HepG2 (cell line): ENCODE measurements around the gene SH2B2. TPM values are rescaled to one million over a fixed set of nuclear protein-coding genes. Genes with fewer than 3 reads are reported as not detected.

Source experiments
- ETV6 ChIP-seq: sonication (generic); formaldehyde crosslinking; conservative IDR thresholded peaks from 2 replicates; pipeline ENCODE4 v1.4.0; 2020; ENCODE audit warnings: missing genetic modification reagents
- HOXA3 ChIP-seq: sonication (generic); formaldehyde crosslinking; IDR thresholded peaks from 2 replicates; pipeline ENCODE4 v1.5.0; 2020; ENCODE audit warnings: missing genetic modification reagents
- KAT2B ChIP-seq: fragments of 150-350 bp; IDR thresholded peaks from 2 replicates; pipeline ENCODE4 v1.6.1; 2014; ENCODE audit warnings: low read depth, low read length, borderline replicate concordance
- KDM2A ChIP-seq: sonication (generic); formaldehyde crosslinking; IDR thresholded peaks from 2 replicates; pipeline ENCODE4 v1.4.0; 2020; ENCODE audit warnings: low read depth, missing genetic modification reagents, borderline replicate concordance
- KLF16 ChIP-seq, 2 experiments: sonication (generic) in 1 of 2; formaldehyde crosslinking in 1 of 2; IDR thresholded peaks; 2 replicates each; pipeline versions ENCODE4 v1.6.1 to v1.8.0; 2016 to 2023; ENCODE audit warnings: missing genetic modification reagents in 2 of 2, missing compliant biosample characterization in 1 of 2
- MTF2 ChIP-seq: sonication (generic); formaldehyde crosslinking; IDR thresholded peaks from 2 replicates; pipeline ENCODE4 v1.5.0; 2020; ENCODE audit warnings: missing genetic modification reagents, borderline replicate concordance
- NONO ChIP-seq, 2 experiments: fragments of 450-650 bp in 1 of 2; sonication (generic) in 1 of 2; formaldehyde crosslinking in 1 of 2; IDR thresholded peaks in 1 of 2; conservative IDR thresholded peaks in 1 of 2; 2 replicates each; pipeline versions ENCODE4 v1.6.1 to v1.8.0; 2017 to 2022; ENCODE audit warnings: mild to moderate bottlenecking in 1 of 2, missing genetic modification reagents in 1 of 2, moderate library complexity in 1 of 2
- RFX5 ChIP-seq: IDR thresholded peaks from 2 replicates; pipeline ENCODE4 v1.6.1; 2011; ENCODE audit warnings: low read depth, low read length, improper control_type of control experiment
- RNF2 ChIP-seq: fragments of 450-650 bp; conservative IDR thresholded peaks from 2 replicates; pipeline ENCODE4 v1.6.1; 2016; ENCODE audit warnings: low read depth
- SPEN ChIP-seq: sonication (generic); formaldehyde crosslinking; IDR thresholded peaks from 2 replicates; pipeline ENCODE4 v1.5.1; 2020; ENCODE audit warnings: low read depth, mild to moderate bottlenecking, missing genetic modification reagents
- TGIF2 ChIP-seq: IDR thresholded peaks from 2 replicates; pipeline ENCODE4 v1.6.1; 2016; ENCODE audit warnings: control low read depth, missing compliant biosample characterization
- ZNF33B ChIP-seq: sonication (generic); formaldehyde crosslinking; IDR thresholded peaks from 2 replicates; pipeline ENCODE4 v1.5.1; 2020; ENCODE audit warnings: mild to moderate bottlenecking, missing genetic modification reagents
- ZSCAN21 ChIP-seq: sonication (generic); formaldehyde crosslinking; IDR thresholded peaks from 2 replicates; pipeline ENCODE4 v1.8.0; 2022; ENCODE audit warnings: mild to moderate bottlenecking, missing genetic modification reagents, moderate library complexity, borderline replicate concordance
- polyA plus RNA-seq, 8 experiments: library from polyadenylated mRNA; depleted of rRNA in 3 of 8; stranded (reverse) in 7 of 8; unstranded in 1 of 8; fragments of >200 nt; fragmentation: Illumina TruSeq in 4 of 8; extraction: Trizol in 4 of 8; gene quantifications; 2 replicates each; pipeline versions ENCODE4 v1.2.1 to v1.2.3, GENCODE V29; 2011 to 2016; ENCODE audit warnings: low read depth in 4 of 8, missing spikeins in 1 of 8, mixed read lengths in 1 of 8; ENCODE audit not compliant: insufficient read depth in 1 of 8
- total RNA-seq, 5 experiments: library from RNA; depleted of rRNA; stranded (reverse); fragments of >200 nt; fragmentation: Illumina TruSeq; extraction: Trizol; gene quantifications; 2 replicates each; pipeline ENCODE4 v1.2.3, GENCODE V29; 2016; ENCODE audit warnings: low read depth in 1 of 5
- TF ChIP-seq, protein P1 (sequence below): sonication (generic); formaldehyde crosslinking; IDR thresholded peaks from 2 replicates; pipeline ENCODE4 v1.8.1; 2022; ENCODE audit warnings: low read depth, mild to moderate bottlenecking, missing genetic modification reagents
- TF ChIP-seq, protein P2 (sequence below): sonication (generic); formaldehyde crosslinking; IDR thresholded peaks from 2 replicates; pipeline ENCODE4 v1.8.1; 2023; ENCODE audit warnings: missing genetic modification reagents, inconsistent platforms, borderline replicate concordance
- TF ChIP-seq, protein P3 (sequence below): sonication (generic); formaldehyde crosslinking; IDR thresholded peaks from 2 replicates; pipeline ENCODE4 v1.5.1; 2020; ENCODE audit warnings: mild to moderate bottlenecking, missing genetic modification reagents, moderate library complexity
- TF ChIP-seq, protein P4 (sequence below): sonication (generic); formaldehyde crosslinking; IDR thresholded peaks from 2 replicates; pipeline ENCODE4 v1.8.0; 2023; ENCODE audit warnings: mild to moderate bottlenecking, missing genetic modification reagents

The SH2B2 gene
- total and polyA plus RNA-seq, 2 of the 13 experiments (the other 11 are each of a cell fraction or from before 2014, with no cell fraction given) = 0.46 to 1.3 TPM

DNA sequence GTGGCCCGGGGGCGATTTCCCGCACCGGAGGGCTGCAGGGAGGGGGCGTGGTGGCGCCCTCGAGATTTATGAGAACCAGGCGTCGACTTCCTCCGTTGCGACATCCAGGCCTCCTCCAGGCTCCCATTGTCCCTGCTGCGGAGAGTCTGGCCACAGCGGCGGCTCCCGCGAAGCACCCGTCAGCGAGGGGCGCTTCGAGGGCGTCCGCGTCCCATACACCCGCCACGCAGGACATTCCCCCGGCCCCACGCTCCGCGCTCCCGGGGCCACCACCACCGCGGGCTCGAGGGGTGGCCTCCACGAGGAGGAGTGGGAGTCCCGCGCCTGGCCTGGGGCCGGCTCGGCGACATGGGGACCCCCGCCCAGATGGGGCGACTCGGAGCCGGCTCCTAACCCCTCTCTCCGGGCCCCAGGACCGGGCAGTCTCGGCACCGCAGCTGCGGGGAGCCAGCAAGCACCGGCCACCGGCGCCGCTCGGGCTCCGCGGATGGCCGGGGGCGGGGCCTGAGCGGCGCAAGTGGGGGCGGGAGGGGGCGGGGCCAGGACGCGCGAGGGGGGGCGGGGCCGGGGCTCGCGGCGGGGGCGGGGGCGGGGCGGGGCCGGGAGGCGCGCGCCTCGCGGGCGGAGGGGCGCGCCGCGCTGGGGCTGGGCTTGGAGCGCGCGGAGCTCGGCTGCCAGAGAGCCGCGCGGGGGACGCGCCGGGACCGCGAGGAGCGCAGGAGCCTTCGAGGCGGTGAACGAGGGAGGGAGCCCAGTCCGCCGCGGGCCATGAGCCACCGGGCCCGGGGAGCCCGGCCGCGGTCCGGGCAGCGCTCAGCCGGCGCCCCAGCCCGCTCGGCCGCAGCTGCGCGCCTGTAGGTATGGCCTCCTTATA is at the start of gene SH2B2 (continued):
- peak; percentile 55; the same call in 1 of the 2 replicates for TF ChIP-seq HOXA3 (CRISPR knock-in tag)
- TF ChIP-seq, protein P1, sequence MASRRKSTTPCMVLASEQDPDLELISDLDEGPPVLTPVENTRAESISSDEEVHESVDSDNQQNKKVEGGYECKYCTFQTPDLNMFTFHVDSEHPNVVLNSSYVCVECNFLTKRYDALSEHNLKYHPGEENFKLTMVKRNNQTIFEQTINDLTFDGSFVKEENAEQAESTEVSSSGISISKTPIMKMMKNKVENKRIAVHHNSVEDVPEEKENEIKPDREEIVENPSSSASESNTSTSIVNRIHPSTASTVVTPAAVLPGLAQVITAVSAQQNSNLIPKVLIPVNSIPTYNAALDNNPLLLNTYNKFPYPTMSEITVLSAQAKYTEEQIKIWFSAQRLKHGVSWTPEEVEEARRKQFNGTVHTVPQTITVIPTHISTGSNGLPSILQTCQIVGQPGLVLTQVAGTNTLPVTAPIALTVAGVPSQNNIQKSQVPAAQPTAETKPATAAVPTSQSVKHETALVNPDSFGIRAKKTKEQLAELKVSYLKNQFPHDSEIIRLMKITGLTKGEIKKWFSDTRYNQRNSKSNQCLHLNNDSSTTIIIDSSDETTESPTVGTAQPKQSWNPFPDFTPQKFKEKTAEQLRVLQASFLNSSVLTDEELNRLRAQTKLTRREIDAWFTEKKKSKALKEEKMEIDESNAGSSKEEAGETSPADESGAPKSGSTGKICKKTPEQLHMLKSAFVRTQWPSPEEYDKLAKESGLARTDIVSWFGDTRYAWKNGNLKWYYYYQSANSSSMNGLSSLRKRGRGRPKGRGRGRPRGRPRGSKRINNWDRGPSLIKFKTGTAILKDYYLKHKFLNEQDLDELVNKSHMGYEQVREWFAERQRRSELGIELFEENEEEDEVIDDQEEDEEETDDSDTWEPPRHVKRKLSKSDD (CRISPR knock-in tag) = no peak
- TF ChIP-seq ZNF33B = peak; percentile 83; the same call in 1 of the 2 replicates
- peak in 1 of 2 experiments; percentile 22; a peak in 1 of 4 replicates for TF ChIP-seq KLF16 (CRISPR knock-in tag; IDR thresholded peaks at IDR 0.05)
- peak; percentile 75; the same call in 1 of the 2 replicates for TF ChIP-seq TGIF2 (CRISPR knock-in tag)
- TF ChIP-seq MTF2 (CRISPR knock-in tag) = peak; percentile 73; the same call in 1 of the 2 replicates
- peak; percentile 7; the same call in 1 of the 2 replicates for TF ChIP-seq SPEN
- no peak for TF ChIP-seq RFX5
- TF ChIP-seq, protein P2, sequence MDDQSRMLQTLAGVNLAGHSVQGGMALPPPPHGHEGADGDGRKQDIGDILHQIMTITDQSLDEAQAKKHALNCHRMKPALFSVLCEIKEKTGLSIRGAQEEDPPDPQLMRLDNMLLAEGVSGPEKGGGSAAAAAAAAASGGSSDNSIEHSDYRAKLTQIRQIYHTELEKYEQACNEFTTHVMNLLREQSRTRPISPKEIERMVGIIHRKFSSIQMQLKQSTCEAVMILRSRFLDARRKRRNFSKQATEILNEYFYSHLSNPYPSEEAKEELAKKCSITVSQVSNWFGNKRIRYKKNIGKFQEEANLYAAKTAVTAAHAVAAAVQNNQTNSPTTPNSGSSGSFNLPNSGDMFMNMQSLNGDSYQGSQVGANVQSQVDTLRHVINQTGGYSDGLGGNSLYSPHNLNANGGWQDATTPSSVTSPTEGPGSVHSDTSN (CRISPR knock-in tag) = 0 out of 2 replicates have a peak, but pooled peaks have one; percentile 48
- peak; percentile 56; the same call in 1 of the 2 replicates for TF ChIP-seq RNF2
- no peak for TF ChIP-seq NONO (IDR thresholded peaks at IDR 0.05)
- 0 out of 2 replicates have a peak, but pooled peaks have one; percentile 61 for TF ChIP-seq NONO (CRISPR knock-in tag; conservative IDR thresholded peaks at IDR 0.05)
- TF ChIP-seq, protein P3, sequence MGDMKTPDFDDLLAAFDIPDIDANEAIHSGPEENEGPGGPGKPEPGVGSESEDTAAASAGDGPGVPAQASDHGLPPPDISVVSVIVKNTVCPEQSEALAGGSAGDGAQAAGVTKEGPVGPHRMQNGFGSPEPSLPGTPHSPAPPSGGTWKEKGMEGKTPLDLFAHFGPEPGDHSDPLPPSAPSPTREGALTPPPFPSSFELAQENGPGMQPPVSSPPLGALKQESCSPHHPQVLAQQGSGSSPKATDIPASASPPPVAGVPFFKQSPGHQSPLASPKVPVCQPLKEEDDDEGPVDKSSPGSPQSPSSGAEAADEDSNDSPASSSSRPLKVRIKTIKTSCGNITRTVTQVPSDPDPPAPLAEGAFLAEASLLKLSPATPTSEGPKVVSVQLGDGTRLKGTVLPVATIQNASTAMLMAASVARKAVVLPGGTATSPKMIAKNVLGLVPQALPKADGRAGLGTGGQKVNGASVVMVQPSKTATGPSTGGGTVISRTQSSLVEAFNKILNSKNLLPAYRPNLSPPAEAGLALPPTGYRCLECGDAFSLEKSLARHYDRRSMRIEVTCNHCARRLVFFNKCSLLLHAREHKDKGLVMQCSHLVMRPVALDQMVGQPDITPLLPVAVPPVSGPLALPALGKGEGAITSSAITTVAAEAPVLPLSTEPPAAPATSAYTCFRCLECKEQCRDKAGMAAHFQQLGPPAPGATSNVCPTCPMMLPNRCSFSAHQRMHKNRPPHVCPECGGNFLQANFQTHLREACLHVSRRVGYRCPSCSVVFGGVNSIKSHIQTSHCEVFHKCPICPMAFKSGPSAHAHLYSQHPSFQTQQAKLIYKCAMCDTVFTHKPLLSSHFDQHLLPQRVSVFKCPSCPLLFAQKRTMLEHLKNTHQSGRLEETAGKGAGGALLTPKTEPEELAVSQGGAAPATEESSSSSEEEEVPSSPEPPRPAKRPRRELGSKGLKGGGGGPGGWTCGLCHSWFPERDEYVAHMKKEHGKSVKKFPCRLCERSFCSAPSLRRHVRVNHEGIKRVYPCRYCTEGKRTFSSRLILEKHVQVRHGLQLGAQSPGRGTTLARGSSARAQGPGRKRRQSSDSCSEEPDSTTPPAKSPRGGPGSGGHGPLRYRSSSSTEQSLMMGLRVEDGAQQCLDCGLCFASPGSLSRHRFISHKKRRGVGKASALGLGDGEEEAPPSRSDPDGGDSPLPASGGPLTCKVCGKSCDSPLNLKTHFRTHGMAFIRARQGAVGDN (CRISPR knock-in tag) = peak; percentile 94
- TF ChIP-seq ETV6 (CRISPR knock-in tag) = peak; percentile 34; the same call in 1 of the 2 replicates
- TF ChIP-seq, protein P4, sequence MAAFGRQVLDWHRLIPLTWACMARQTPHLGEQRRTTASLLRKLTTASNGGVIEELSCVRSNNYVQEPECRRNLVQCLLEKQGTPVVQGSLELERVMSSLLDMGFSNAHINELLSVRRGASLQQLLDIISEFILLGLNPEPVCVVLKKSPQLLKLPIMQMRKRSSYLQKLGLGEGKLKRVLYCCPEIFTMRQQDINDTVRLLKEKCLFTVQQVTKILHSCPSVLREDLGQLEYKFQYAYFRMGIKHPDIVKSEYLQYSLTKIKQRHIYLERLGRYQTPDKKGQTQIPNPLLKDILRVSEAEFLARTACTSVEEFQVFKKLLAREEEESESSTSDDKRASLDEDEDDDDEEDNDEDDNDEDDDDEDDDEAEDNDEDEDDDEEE (CRISPR knock-in tag) = 0 out of 2 replicates have a peak, but pooled peaks have one; percentile 41
- TF ChIP-seq KAT2B = no peak
- 0 out of 2 replicates have a peak, but pooled peaks have one; percentile 57 for TF ChIP-seq ZSCAN21 (CRISPR knock-in tag)
- TF ChIP-seq KDM2A (CRISPR knock-in tag) = peak; percentile 70; the same call in 1 of the 2 replicates
